Neutrophil (primary cell): Measurements from ENCODE around the gene TM7SF2.

Source experiments
- H3K27ac ChIP-seq: fragments of 200-600 bp; sonication (generic); 2 replicates; pipeline ENCODE4 v1.5.1; 2016; ENCODE audit warnings: mild to moderate bottlenecking, moderate library complexity
- H3K27me3 ChIP-seq: fragments of 200-600 bp; sonication (generic); 2 replicates; pipeline ENCODE4 v1.6.0; 2016; ENCODE audit warnings: mild to moderate bottlenecking
- H3K36me3 ChIP-seq: fragments of 200-600 bp; sonication (generic); 2 replicates; pipeline ENCODE4 v1.5.1; 2017
- H3K4me1 ChIP-seq, 2 experiments: fragments of 200-600 bp in 1 of 2; sonication (generic) in 1 of 2; 1 replicate in 1 of 2; 2 replicates in 1 of 2; pipeline versions ENCODE4 v1.5.1 to v1.6.1; 2013 to 2016; ENCODE audit warnings: low read depth in 1 of 2, low read length in 1 of 2, mild to moderate bottlenecking in 1 of 2, moderate library complexity in 1 of 2; ENCODE audit not compliant: control insufficient read depth in 1 of 2, insufficient read depth in 1 of 2
- H3K4me3 ChIP-seq, 2 experiments: fragments of 200-600 bp in 1 of 2; sonication (generic) in 1 of 2; 1 replicate in 1 of 2; 2 replicates in 1 of 2; pipeline ENCODE4 v1.5.1; 2013 to 2016; ENCODE audit warnings: low read depth in 1 of 2, low read length in 1 of 2, mild to moderate bottlenecking in 1 of 2, moderate library complexity in 1 of 2
- H3K9me3 ChIP-seq: fragments of 200-600 bp; sonication (generic); 2 replicates; pipeline ENCODE4 v1.5.1; 2016
- TF ChIP-seq, protein P1 (sequence below): fragments of 200-600 bp; sonication (generic); IDR thresholded peaks from 2 replicates; pipeline ENCODE4 v1.5.1; 2016; ENCODE audit warnings: antibody characterized with exemption

Gene TM7SF2

DNA sequence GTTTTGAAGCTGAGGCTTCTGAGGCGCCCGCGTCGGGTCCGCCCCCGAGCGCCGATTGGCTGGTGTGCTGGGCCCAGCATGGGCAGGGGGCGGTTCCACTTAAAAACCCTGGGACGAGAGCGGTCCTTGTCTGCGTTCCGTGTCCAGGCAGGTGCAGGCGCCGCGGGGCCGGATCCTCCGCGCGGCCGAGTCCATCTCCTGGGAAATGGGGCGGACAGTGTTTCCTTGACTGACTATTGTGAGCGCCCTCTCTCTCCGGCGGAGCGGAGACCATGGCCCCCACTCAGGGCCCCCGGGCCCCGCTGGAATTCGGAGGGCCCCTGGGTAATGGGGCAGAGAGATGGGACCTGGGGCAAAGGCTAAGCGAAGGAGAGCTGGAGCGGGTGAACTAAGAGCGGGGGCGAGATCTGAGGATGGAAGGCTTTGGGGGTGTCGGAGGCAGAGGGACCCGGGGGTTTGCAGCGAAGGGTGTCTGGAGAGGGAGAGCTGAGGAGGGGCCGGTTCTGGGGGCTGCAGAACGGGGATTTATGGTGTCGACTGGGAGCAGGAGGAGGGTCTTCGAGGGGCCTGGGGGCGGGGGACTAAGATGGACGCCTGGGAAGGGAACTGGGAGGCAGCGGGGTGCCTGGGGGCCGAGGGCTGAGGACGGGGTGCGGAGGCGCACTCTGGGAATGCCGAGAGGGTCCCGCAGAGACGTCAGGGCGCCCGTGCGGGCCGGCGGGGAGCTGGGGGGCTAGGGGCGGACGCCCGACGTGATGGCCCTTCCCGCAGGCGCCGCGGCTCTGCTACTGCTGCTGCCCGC, at the start of gene TM7SF2:
Gene TM7SF2, plus strand, starts transcription at position 129 of the 802 bp plus-strand sequence. Its CDS starts 144 bp downstream, at position 273.
- Histone ChIP-seq H3K36me3 (peaks cover 30% of the 10 kb centered on the region), H3K9me3 (no peaks in the 10 kb centered on the region), H3K27ac (peak within 1 kb of the TSS; percentile 64), H3K4me1 (peaks cover 43% of the 10 kb centered on the region in 2 experiments), H3K4me3 (peak within 1 kb of the TSS; percentile 65 to 75), H3K27me3 (peaks cover 29% of the 10 kb centered on the region)
- TF ChIP-seq, protein P1, sequence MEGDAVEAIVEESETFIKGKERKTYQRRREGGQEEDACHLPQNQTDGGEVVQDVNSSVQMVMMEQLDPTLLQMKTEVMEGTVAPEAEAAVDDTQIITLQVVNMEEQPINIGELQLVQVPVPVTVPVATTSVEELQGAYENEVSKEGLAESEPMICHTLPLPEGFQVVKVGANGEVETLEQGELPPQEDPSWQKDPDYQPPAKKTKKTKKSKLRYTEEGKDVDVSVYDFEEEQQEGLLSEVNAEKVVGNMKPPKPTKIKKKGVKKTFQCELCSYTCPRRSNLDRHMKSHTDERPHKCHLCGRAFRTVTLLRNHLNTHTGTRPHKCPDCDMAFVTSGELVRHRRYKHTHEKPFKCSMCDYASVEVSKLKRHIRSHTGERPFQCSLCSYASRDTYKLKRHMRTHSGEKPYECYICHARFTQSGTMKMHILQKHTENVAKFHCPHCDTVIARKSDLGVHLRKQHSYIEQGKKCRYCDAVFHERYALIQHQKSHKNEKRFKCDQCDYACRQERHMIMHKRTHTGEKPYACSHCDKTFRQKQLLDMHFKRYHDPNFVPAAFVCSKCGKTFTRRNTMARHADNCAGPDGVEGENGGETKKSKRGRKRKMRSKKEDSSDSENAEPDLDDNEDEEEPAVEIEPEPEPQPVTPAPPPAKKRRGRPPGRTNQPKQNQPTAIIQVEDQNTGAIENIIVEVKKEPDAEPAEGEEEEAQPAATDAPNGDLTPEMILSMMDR: peak; percentile 40

DNA sequence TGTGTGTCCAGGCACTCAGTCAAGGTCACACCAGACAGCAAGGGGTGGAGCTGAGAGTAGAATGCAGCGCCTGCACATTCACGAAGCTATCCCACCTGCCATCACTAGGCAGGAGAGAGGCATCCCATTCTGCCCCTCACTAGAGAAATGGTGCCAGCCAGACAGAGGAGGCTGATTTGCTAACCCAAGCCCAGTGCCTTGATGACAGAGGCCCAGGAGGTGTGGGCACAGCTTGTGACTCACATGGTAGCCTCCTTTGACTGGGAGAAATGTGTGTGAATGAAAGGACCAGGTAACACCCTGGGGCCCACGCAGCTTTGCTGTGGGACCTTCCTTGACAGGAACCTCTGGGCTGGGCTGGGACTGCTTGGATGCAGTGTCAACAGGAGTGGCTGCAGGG, 48.1 kb upstream of the TM7SF2 start:
- no peaks in the 10 kb centered on the region for H3K36me3 ChIP-seq
- H3K27ac ChIP-seq: no peak overlapping the region
- H3K4me1 ChIP-seq: no peaks in the 10 kb centered on the region
- H3K9me3 ChIP-seq: no peaks in the 10 kb centered on the region
- H3K27me3 ChIP-seq: no peaks in the 10 kb centered on the region
- no peak overlapping the region for H3K4me3 ChIP-seq
- TF ChIP-seq, protein P1: no peak

DNA sequence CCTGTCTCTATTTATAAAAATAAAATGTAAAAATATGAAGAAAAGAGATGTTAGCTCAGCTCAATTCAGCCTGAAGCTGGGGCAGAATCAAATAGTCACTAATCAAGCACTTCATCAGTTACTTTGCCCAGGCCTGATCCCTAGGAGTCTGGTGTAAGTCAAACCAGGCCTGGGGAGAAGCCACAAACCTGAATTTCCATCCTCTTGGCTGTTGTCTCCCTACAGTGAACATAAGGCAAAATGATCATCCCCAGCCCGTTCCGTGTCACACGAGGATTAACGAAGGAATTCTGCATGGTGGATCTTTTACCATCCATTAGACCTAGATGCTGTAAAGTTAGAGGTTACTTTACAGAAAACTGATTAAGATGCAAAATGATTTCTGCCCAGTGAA, 46.8 kb upstream of the TM7SF2 start:
- Histone ChIP-seq H3K4me1 (no peaks in the 10 kb centered on the region), H3K27me3 (no peaks in the 10 kb centered on the region), H3K9me3 (no peaks in the 10 kb centered on the region), H3K4me3 (no peak overlapping the region), H3K27ac (no peak overlapping the region), H3K36me3 (no peaks in the 10 kb centered on the region)
- TF ChIP-seq, protein P1: no peak

DNA sequence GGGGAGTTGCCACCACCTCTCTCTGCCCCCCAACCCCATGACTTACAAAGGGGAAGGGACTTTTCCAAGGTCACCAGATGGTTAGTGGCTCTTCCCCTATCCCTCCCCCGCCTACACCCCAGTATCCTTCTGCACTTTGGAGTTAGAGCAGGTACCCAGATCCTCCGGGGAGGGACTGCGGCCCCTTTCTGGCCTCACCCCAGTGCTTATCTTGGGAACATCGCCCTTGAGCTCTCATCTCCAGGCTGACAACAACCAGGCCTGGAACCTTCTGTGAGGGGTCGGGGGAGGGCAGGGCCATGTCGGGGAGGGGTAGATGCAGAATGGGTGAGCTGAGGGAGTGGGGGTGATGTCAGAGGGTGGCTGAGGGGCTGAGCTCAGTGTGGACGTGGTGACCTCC, 45.8 kb upstream of the TM7SF2 start:
- Histone ChIP-seq H3K4me3 (no peak overlapping the region), H3K27ac (no peak overlapping the region), H3K4me1 (no peaks in the 10 kb centered on the region), H3K36me3 (no peaks in the 10 kb centered on the region), H3K9me3 (no peaks in the 10 kb centered on the region), H3K27me3 (no peaks in the 10 kb centered on the region)
- TF ChIP-seq, protein P1: no peak

DNA sequence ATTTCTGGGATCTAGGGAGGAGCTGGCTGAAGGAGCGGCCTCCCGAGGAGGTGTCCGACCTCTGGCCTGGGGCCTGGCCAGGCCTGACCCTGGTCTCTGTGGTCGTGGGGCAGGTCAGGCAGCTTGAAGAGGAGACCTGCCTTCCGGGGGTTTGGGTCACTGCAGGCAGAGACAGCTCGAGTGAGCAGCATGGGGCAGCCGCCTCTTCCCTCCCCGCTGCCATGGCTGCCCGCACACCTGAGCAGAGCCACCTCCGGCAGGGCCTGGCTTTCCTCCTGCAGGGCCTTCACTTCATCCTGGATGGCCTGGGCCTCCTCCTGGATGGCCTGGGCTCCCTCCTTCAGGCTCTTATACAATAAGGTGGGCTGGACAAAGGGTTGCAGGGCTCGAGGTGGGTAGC, 45.4 kb upstream of the TM7SF2 start:
- Histone ChIP-seq H3K27me3 (no peaks in the 10 kb centered on the region), H3K4me1 (no peaks in the 10 kb centered on the region), H3K27ac (no peak overlapping the region), H3K36me3 (no peaks in the 10 kb centered on the region), H3K9me3 (no peaks in the 10 kb centered on the region), H3K4me3 (no peak overlapping the region)
- TF ChIP-seq, protein P1: no peak
